Skin of body (tissue), 2 donors: Measurements from ENCODE around the gene ACSF2. TPM values are rescaled to one million over a fixed set of nuclear protein-coding genes. Genes with fewer than 3 reads are reported as not detected.
A peak's percentile ranks its signal among the peaks of the same experiment; 100 is the strongest.
"Not testable (repeated sequence)": the region's sequence is repeated elsewhere in the genome, so short reads cannot be mapped to it uniquely, and the experiment has no call there.

ENCODE experiments used
- DNase-seq: peaks from one replicate; lab custom pipeline; 2025; lab: John Stamatoyannopoulos, UW
- total RNA-seq: library from RNA; depleted of rRNA; stranded (reverse); fragments of >200 nt; gene quantifications from one replicate; pipeline ENCODE4 v1.2.3, GENCODE V29; 2014

Gene ACSF2
- total RNA-seq, 1 donor from 2014 or later, result 67.6 TPM

- no peak for DNase-seq
Observed at GRCh38 chr17:50462446-50462845, 36.4 kb downstream of the ACSF2 start.

GRCh38 chr17:50464121-50464520 lies 38.1 kb downstream of the ACSF2 start:
- no peak for DNase-seq

- no peak for DNase-seq
Observed at GRCh38 chr17:50464736-50465135, 38.7 kb downstream of the ACSF2 start.

GRCh38 chr17:50465171-50465570 lies 39.2 kb downstream of the ACSF2 start:
- DNase-seq, result no peak

- no peak for DNase-seq
Observed at GRCh38 chr17:50465635-50466034, 39.6 kb downstream of the ACSF2 start.

GRCh38 chr17:50466371-50467113 lies 40.5 kb downstream of the ACSF2 start:
- no peak for DNase-seq

- no peak for DNase-seq
Observed at GRCh38 chr17:50467114-50467854, 41.3 kb downstream of the ACSF2 start.

GRCh38 chr17:50467855-50468303 lies 41.9 kb downstream of the ACSF2 start:
- DNase-seq, result no peak

- DNase-seq, result no peak
Observed at GRCh38 chr17:50468304-50469207, 42.5 kb downstream of the ACSF2 start, which contains the start of gene CHAD. Gene CHAD (minus strand): TSS chr17:50468880. CDS start chr17:50468813, 67 bp downstream.

GRCh38 chr17:50469208-50469605 lies 43.2 kb downstream of the ACSF2 start:
- DNase-seq, result no peak

GRCh38 chr17:50469671-50470305 lies 43.8 kb downstream of the ACSF2 start:
- no peak for DNase-seq

GRCh38 chr17:50470426-50470825 lies 44.4 kb downstream of the ACSF2 start:
- DNase-seq, result no peak

GRCh38 chr17:50471009-50471905 lies 45.2 kb downstream of the ACSF2 start:
- no peak for DNase-seq

GRCh38 chr17:50472286-50472685 lies 46.3 kb downstream of the ACSF2 start:
- no peak for DNase-seq

GRCh38 chr17:50472761-50473161 lies 46.7 kb downstream of the ACSF2 start:
- DNase-seq, result peak; percentile 12

GRCh38 chr17:50473901-50474300 lies 47.9 kb downstream of the ACSF2 start:
- no peak for DNase-seq

- DNase-seq, result no peak
Observed at GRCh38 chr17:50474523-50474922, 48.5 kb downstream of the ACSF2 start.

GRCh38 chr17:50475362-50475761 lies 49.3 kb downstream of the ACSF2 start:
- DNase-seq, result no peak

- DNase-seq, result not testable (repeated sequence)
Observed at GRCh38 chr17:50475775-50476544, 49.9 kb downstream of the ACSF2 start.
